ENCODE data around the gene TMEM259. TPM values are rescaled to one million over a fixed set of nuclear protein-coding genes. Genes with fewer than 3 reads are reported as not detected.

The TMEM259 gene
- total RNA-seq, 1 donor from 2014 or later = 232 TPM

DNA sequence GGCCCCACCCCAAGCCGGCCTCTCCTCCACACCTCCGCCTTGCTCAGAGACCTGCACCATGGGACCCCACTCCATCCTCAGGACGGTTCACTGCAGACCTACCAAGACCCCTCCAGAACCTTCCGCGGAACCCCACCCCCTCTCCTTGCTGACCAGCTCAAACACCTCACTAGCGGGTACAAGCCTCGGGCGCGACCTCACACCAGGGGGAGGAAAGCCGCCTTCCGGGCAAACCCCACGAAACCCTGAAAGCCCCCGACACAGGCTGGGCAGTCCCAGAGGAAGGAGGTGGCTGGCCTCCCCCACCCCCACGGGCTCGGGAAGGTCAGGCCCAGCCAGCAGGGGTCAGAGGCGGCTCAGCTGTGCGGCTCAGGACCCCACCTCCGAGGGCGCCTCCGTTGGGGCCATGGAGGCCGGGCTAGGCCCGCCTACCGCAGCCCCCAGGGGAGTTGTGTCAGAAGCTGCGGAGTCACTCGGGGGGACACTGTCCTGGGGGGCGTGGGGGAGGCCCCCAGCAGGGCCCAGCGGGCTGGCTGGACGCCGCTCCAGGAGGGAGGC, 10.9 kb downstream of the TMEM259 start:
- Mint-ChIP-seq H3K4me3 (no peak overlapping the region), H3K27me3 (ENCODE audit: low read depth) (peaks cover 2% of the 10 kb centered on the region), H3K4me1 (no peaks in the 10 kb centered on the region), H3K36me3 (peaks cover 9% of the 10 kb centered on the region), H3K27ac (no peak overlapping the region), H3K9me3 (no peaks in the 10 kb centered on the region)
- DNase-seq (ENCODE audit: low spot score in 2 of 2, unreplicated experiment in 2 of 2) = no peak
- TF ChIP-seq, protein P1, sequence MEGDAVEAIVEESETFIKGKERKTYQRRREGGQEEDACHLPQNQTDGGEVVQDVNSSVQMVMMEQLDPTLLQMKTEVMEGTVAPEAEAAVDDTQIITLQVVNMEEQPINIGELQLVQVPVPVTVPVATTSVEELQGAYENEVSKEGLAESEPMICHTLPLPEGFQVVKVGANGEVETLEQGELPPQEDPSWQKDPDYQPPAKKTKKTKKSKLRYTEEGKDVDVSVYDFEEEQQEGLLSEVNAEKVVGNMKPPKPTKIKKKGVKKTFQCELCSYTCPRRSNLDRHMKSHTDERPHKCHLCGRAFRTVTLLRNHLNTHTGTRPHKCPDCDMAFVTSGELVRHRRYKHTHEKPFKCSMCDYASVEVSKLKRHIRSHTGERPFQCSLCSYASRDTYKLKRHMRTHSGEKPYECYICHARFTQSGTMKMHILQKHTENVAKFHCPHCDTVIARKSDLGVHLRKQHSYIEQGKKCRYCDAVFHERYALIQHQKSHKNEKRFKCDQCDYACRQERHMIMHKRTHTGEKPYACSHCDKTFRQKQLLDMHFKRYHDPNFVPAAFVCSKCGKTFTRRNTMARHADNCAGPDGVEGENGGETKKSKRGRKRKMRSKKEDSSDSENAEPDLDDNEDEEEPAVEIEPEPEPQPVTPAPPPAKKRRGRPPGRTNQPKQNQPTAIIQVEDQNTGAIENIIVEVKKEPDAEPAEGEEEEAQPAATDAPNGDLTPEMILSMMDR (IDR thresholded peaks at IDR 0.05; ENCODE audit: unreplicated experiment) = no peak

DNA sequence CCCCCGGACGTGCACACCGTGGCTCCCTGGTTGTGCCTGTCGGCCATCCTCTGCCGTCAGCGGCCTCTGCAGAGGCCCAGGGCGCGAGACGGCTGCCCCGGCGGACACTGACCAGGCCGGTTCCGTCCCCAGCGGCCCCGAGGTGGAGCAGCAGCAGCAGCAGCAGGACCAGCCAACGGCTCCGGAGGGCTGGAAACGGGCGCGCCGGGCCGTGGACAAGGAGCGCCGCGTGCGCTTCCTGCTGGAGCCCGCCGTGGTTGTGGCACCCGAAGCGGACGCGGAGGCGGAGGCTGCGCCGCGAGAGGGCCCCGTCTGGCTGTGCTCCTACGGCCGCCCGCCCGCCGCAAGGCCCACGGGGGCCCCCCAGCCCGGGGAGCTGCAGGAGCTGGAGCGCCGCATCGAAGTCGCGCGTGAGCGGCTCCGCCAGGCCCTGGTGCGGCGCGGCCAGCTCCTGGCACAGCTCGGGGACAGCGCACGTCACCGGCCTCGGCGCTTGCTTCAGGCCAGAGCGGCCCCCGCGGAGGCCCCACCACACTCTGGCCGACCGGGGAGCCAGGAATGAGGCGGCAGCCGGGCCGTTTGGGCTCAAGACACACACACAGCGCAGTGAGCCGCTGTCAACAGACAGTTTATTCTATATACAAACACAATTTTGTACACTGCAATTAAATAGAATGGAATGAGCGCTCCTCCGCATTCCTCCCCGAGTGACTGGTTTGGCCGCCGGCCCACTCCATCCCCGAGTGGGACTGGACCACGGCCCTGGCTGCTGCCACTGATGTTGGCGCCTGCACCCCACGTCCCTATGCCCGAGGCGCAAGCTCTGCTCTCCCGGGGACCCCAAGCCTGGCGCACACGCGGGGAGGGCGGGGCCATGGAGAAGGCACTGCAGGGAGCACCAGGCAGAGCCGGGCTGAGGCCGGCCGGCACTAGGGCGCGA, 11.6 kb downstream of the TMEM259 start:
- DNase-seq (ENCODE audit: low spot score in 2 of 2, unreplicated experiment in 2 of 2) = no peak
- peaks cover 3% of the 10 kb centered on the region for H3K27me3 Mint-ChIP-seq (ENCODE audit: low read depth)
- no peak overlapping the region for H3K27ac Mint-ChIP-seq

DNA sequence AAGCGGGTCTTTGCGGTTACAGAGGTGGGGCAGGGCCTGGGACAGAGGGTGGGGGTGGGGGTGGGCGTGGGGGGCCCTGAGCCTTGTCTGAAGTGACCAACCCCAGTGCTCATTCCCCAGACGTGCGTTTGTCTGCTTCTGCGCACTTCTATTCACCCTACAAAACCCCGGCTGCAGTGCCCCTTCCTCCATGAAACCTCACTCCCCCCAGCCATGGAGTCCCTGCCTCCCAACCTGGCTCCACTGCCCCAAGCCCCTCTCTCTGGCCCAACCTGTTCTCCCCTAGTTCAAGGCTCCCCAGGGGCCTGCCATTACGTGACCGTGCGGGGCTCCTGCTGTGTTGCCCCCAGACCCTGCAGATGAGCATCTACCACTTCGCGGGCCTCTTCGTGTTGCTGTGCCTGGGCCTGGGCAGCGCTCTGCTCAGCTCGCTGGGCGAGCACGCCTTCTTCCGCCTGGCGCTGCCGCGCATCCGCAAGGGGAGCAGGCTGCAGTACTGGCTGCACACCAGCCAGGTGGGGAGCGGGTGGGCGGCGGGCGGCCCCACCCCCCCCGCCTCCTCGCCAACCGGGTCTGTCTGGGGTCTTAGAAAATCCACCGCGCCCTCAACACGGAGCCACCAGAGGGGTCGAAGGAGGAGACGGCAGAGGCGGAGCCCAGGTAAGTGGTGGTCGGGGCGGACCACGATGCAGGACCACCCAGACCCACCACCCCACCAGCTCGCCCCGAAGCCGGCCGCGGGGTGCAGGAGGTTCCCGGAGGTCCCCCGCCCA, 12.5 kb downstream of the TMEM259 start:
- no peaks in the 10 kb centered on the region for H3K9me3 Mint-ChIP-seq
- no peak overlapping the region for H3K27ac Mint-ChIP-seq
- no peaks in the 10 kb centered on the region for H3K4me1 Mint-ChIP-seq
- no peak for DNase-seq (ENCODE audit: low spot score in 2 of 2, unreplicated experiment in 2 of 2)
- peaks cover 7% of the 10 kb centered on the region for H3K36me3 Mint-ChIP-seq
- no peak overlapping the region for H3K4me3 Mint-ChIP-seq
- H3K27me3 Mint-ChIP-seq (ENCODE audit: low read depth) = peaks cover 9% of the 10 kb centered on the region
- TF ChIP-seq, protein P1 (IDR thresholded peaks at IDR 0.05; ENCODE audit: unreplicated experiment) = no peak

More for the DNA sequence above, 11.6 kb downstream of the TMEM259 start:
- TF ChIP-seq, protein P1 (IDR thresholded peaks at IDR 0.05; ENCODE audit: unreplicated experiment) = no peak
- H3K4me1 Mint-ChIP-seq = no peaks in the 10 kb centered on the region
- H3K36me3 Mint-ChIP-seq = peaks cover 9% of the 10 kb centered on the region
- H3K9me3 Mint-ChIP-seq = no peaks in the 10 kb centered on the region
- no peak overlapping the region for H3K4me3 Mint-ChIP-seq

DNA sequence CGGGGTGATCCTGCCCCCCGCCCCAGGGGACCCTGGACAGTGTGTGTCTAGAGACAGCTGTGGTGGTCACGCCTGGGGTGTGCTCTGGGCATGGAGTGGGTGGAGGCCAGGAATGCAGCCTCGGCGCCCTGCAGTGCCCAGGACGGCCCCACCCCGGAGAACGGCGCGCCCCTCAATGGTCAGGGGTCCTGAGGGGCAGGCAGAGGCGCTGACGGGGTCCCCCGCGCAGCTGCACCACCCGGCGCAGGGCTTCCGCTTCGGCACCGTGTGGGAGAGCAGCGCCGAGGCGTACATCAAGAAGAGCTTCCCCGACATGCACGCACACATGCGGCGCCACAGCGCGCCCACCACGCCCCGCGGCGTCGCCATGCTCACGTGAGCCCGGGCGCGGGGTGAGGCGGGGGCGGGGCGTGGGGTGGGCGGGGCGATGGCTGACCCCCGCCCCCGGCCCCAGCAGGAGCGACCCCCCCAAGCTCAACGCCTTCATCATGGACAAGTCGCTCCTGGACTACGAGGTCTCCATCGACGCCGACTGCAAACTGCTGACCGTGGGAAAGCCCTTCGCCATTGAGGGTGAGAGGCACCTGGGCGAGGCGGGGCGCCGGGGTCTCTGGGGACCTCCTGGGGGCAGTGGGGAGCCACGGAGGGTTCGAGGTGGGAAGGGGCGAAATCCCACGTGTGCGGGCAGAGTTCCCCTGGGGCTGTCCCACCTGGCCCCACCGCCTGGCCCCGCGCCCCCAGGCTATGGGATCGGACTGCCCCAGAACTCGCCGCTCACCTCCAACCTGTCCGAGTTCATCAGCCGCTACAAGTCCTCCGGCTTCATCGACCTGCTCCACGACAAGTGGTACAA, 13.3 kb downstream of the TMEM259 start:
- Mint-ChIP-seq H3K9me3 (no peaks in the 10 kb centered on the region), H3K4me3 (no peak overlapping the region), H3K27me3 (ENCODE audit: low read depth) (peaks cover 13% of the 10 kb centered on the region), H3K4me1 (no peaks in the 10 kb centered on the region), H3K27ac (no peak overlapping the region), H3K36me3 (peaks cover 7% of the 10 kb centered on the region)
- TF ChIP-seq, protein P1 (IDR thresholded peaks at IDR 0.05; ENCODE audit: unreplicated experiment) = no peak
- DNase-seq (ENCODE audit: low spot score in 2 of 2, unreplicated experiment in 2 of 2) = no peak

Data from mesothelial cell of epicardium (in vitro differentiated cells).